ENCODE measurements around the gene VAT1. TPM values are rescaled to one million over a fixed set of nuclear protein-coding genes. Genes with fewer than 3 reads are reported as not detected.

Gene VAT1
- total and polyA plus RNA-seq, 2 donors (not counting 1 experiment from before 2014, with no cell fraction given) = 234 to 297 TPM

- H4K20me1 ChIP-seq (ENCODE audit: control insufficient read depth, extremely low read depth, insufficient read depth, low read length) = no peaks in the 10 kb centered on the region
- no peak overlapping the region for H3K4me3 ChIP-seq (replicated peaks in 1 of 4; ENCODE audit: control extremely low read depth in 1 of 4, insufficient read depth in 1 of 4, low read depth in 3 of 4, low read length in 4 of 4)
- no peak overlapping the region for H3K27ac ChIP-seq (ENCODE audit: insufficient read depth, low read length)
- DNase-seq (ENCODE audit: low read depth in 2 of 2) = no peak
- H3K4me1 ChIP-seq (ENCODE audit: control insufficient read depth, extremely low read depth, insufficient read depth, low read length) = peaks cover 13% of the 10 kb centered on the region
- H3K9ac ChIP-seq (ENCODE audit: insufficient read depth, low read length) = no peak overlapping the region
- no peak overlapping the region for H3K4me2 ChIP-seq (ENCODE audit: extremely low read depth, insufficient read depth, low read length)
- H3K9me3 ChIP-seq (ENCODE audit: control insufficient read depth, insufficient read depth, low read depth, low read length) = no peaks in the 10 kb centered on the region
- no peak for TF ChIP-seq EZH2 (IDR thresholded peaks at IDR 0.05; ENCODE audit: low read length, missing control alignments)
- no peak for TF ChIP-seq CTCF (conservative IDR thresholded peaks at IDR 0.05 in 1 of 2, IDR thresholded peaks at IDR 0.05 in 1 of 2; ENCODE audit: low read depth in 1 of 2, low read length in 2 of 2)
- peaks cover 33% of the 10 kb centered on the region for H3K79me2 ChIP-seq (ENCODE audit: control insufficient read depth, insufficient read depth, low read length)
- no peaks in the 10 kb centered on the region for H3K27me3 ChIP-seq (ENCODE audit: control insufficient read depth, insufficient read depth, low read length)
- peaks cover 16% of the 10 kb centered on the region for H3K36me3 ChIP-seq (ENCODE audit: control insufficient read depth, insufficient read depth, low read length)
- no peak overlapping the region for H2AFZ ChIP-seq (ENCODE audit: low read length)
Measured at GRCh38 chr17:43018008-43018853, 4.0 kb downstream of the VAT1 start.

DNA sequence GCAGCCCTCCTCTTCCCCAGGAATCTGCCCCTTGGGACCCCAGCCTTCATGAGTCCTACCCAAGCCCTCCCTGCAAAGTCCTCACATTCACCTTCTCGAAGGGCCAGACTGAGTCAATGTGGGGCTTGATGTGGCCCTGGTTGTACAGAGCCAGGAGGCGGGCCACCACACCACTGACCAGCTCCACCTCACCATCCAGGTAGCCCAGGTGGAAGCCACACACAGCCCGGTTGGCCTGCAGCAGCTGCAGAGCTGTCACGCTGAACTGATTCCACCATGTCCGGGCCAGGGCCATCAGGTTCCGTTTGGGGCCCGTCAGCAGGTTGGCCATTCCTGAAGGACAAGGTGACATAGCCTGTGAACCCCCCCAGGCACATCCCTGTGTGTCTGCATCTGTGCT, 6.0 kb downstream of the VAT1 start:
- H4K20me1 ChIP-seq (ENCODE audit: control insufficient read depth, extremely low read depth, insufficient read depth, low read length) = no peaks in the 10 kb centered on the region
- no peaks in the 10 kb centered on the region for H3K9me3 ChIP-seq (ENCODE audit: control insufficient read depth, insufficient read depth, low read depth, low read length)
- no peaks in the 10 kb centered on the region for H3K27me3 ChIP-seq (ENCODE audit: control insufficient read depth, insufficient read depth, low read length)
- H3K4me1 ChIP-seq (ENCODE audit: control insufficient read depth, extremely low read depth, insufficient read depth, low read length) = peaks cover 13% of the 10 kb centered on the region
- H3K36me3 ChIP-seq (ENCODE audit: control insufficient read depth, insufficient read depth, low read length) = peaks cover 19% of the 10 kb centered on the region
- no peak overlapping the region for H2AFZ ChIP-seq (ENCODE audit: low read length)
- no peak overlapping the region for H3K4me2 ChIP-seq (ENCODE audit: extremely low read depth, insufficient read depth, low read length)
- no peak overlapping the region for H3K27ac ChIP-seq (ENCODE audit: insufficient read depth, low read length)
- H3K9ac ChIP-seq (ENCODE audit: insufficient read depth, low read length) = no peak overlapping the region
- H3K79me2 ChIP-seq (ENCODE audit: control insufficient read depth, insufficient read depth, low read length) = peaks cover 24% of the 10 kb centered on the region
- TF ChIP-seq EZH2 (IDR thresholded peaks at IDR 0.05; ENCODE audit: low read length, missing control alignments) = no peak
- TF ChIP-seq CTCF (conservative IDR thresholded peaks at IDR 0.05 in 1 of 2, IDR thresholded peaks at IDR 0.05 in 1 of 2; ENCODE audit: low read depth in 1 of 2, low read length in 2 of 2) = no peak
- DNase-seq (ENCODE audit: low read depth in 2 of 2) = no peak
- H3K4me3 ChIP-seq (replicated peaks in 1 of 4; ENCODE audit: control extremely low read depth in 1 of 4, insufficient read depth in 1 of 4, low read depth in 3 of 4, low read length in 4 of 4) = no peak overlapping the region

DNA sequence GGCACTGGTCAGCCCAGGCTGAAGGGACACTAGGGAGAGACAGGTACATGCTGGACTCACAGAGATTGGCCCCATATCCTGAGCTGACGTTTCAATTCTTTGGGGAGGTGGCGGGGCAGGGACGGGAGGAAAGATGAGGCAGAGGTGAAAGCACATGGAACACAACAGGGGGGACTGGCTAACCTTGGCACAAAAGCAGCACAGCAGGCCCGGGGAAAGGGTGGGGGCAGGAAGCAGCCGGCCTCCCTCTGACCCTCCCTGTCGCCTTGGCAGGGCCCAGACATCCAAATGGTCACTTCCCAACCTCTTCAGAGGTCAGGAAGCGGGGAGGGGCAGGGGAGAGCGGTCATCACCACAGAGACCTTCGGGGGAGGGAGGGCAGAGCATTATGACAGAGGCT, 6.6 kb downstream of the VAT1 start:
- Histone ChIP-seq H4K20me1 (ENCODE audit: control insufficient read depth, extremely low read depth, insufficient read depth, low read length) (no peaks in the 10 kb centered on the region), H3K36me3 (ENCODE audit: control insufficient read depth, insufficient read depth, low read length) (peaks cover 19% of the 10 kb centered on the region), H3K9me3 (ENCODE audit: control insufficient read depth, insufficient read depth, low read depth, low read length) (no peaks in the 10 kb centered on the region), H3K4me3 (replicated peaks in 1 of 4; ENCODE audit: control extremely low read depth in 1 of 4, insufficient read depth in 1 of 4, low read depth in 3 of 4, low read length in 4 of 4) (no peak overlapping the region), H3K27ac (ENCODE audit: insufficient read depth, low read length) (no peak overlapping the region), H3K9ac (ENCODE audit: insufficient read depth, low read length) (no peak overlapping the region), H3K4me1 (ENCODE audit: control insufficient read depth, extremely low read depth, insufficient read depth, low read length) (peaks cover 10% of the 10 kb centered on the region), H3K79me2 (ENCODE audit: control insufficient read depth, insufficient read depth, low read length) (peaks cover 20% of the 10 kb centered on the region), H3K4me2 (ENCODE audit: extremely low read depth, insufficient read depth, low read length) (no peak overlapping the region), H2AFZ (ENCODE audit: low read length) (no peak overlapping the region), H3K27me3 (ENCODE audit: control insufficient read depth, insufficient read depth, low read length) (no peaks in the 10 kb centered on the region)
- no peak for TF ChIP-seq CTCF (conservative IDR thresholded peaks at IDR 0.05 in 1 of 2, IDR thresholded peaks at IDR 0.05 in 1 of 2; ENCODE audit: low read depth in 1 of 2, low read length in 2 of 2)
- no peak for TF ChIP-seq EZH2 (IDR thresholded peaks at IDR 0.05; ENCODE audit: low read length, missing control alignments)
- peak in 1 of 2 donors; percentile 25 for DNase-seq (ENCODE audit: low read depth in 2 of 2)
